DND-41 (cell line): Measurements from ENCODE around the gene JUN.

Experiments used
- CTCF ChIP-seq: IDR thresholded peaks from 2 replicates; pipeline ENCODE4 v1.5.1; 2012; ENCODE audit warnings: borderline replicate concordance, low read length, moderate library complexity, mild to moderate bottlenecking; ENCODE audit not compliant: poor library complexity, severe bottlenecking; ENCODE audit errors: extremely low read depth
- EZH2 ChIP-seq: IDR thresholded peaks from 3 replicates; pipeline ENCODE4 v1.6.1; 2012; ENCODE audit warnings: borderline replicate concordance, low read depth, mild to moderate bottlenecking, moderate library complexity, low read length, inconsistent platforms; ENCODE audit not compliant: severe bottlenecking

GRCh38 chr1:58823481-58824010, 39.7 kb upstream of the JUN start:
- TF ChIP-seq CTCF, result no peak
- TF ChIP-seq EZH2, result no peak
